Fibroblast of lung (primary cell): ENCODE data around the gene PDZK1IP1. TPM values are rescaled to one million over a fixed set of nuclear protein-coding genes. Genes with fewer than 3 reads are reported as not detected.

ENCODE experiments used
- DNase-seq, 2 donors: peaks; one replicate each; pipeline versions ENCODE4 v3.0.0 to v3.0.0-alpha.2; 2010; ENCODE audit warnings: low read depth in 2 of 2
- H2AFZ ChIP-seq: 2 replicates; pipeline ENCODE4 v1.5.1; 2012; ENCODE audit warnings: low read length, control low read depth, inconsistent platforms
- H3K27ac ChIP-seq: 2 replicates; pipeline ENCODE4 v1.5.1; 2011; ENCODE audit warnings: low read length, control low read depth; ENCODE audit not compliant: insufficient read depth
- H3K27me3 ChIP-seq: 2 replicates; pipeline ENCODE4 v1.5.1; 2011; ENCODE audit warnings: mild to moderate bottlenecking, low read length; ENCODE audit not compliant: control insufficient read depth, insufficient read depth
- H3K36me3 ChIP-seq: 2 replicates; pipeline ENCODE4 v1.5.1; 2011; ENCODE audit warnings: low read length; ENCODE audit not compliant: control insufficient read depth, insufficient read depth
- H3K4me1 ChIP-seq: 2 replicates; pipeline ENCODE4 v1.5.1; 2011; ENCODE audit warnings: low read length; ENCODE audit not compliant: control insufficient read depth, insufficient read depth; ENCODE audit errors: extremely low read depth
- H3K4me2 ChIP-seq: 2 replicates; pipeline ENCODE4 v1.5.1; 2011; ENCODE audit warnings: low read length, control low read depth; ENCODE audit not compliant: insufficient read depth; ENCODE audit errors: extremely low read depth
- H3K4me3 ChIP-seq, 4 experiments: fragments of 200-600 bp in 1 of 4; sonication (generic) in 1 of 4; replicated peaks in 1 of 4; 2 replicates each; pipeline ENCODE4 v1.5.1; 2011 to 2016; ENCODE audit warnings: low read length in 4 of 4, low read depth in 3 of 4, mild to moderate bottlenecking in 3 of 4, control low read depth in 2 of 4, inconsistent platforms in 1 of 4, mixed read lengths in 1 of 4; ENCODE audit not compliant: insufficient read depth in 1 of 4; ENCODE audit errors: control extremely low read depth in 1 of 4
- H3K79me2 ChIP-seq: 2 replicates; pipeline ENCODE4 v1.5.1; 2012; ENCODE audit warnings: mild to moderate bottlenecking, low read length, inconsistent platforms; ENCODE audit not compliant: control insufficient read depth, insufficient read depth
- H3K9ac ChIP-seq: 2 replicates; pipeline ENCODE4 v1.5.1; 2011; ENCODE audit warnings: mild to moderate bottlenecking, low read length, control low read depth; ENCODE audit not compliant: insufficient read depth
- H3K9me3 ChIP-seq: 2 replicates; pipeline ENCODE4 v1.5.1; 2012; ENCODE audit warnings: low read depth, low read length; ENCODE audit not compliant: control insufficient read depth, insufficient read depth
- H4K20me1 ChIP-seq: 2 replicates; pipeline ENCODE4 v1.5.1; 2011; ENCODE audit warnings: low read length; ENCODE audit not compliant: control insufficient read depth, insufficient read depth; ENCODE audit errors: extremely low read depth
- CTCF ChIP-seq, 2 donors: IDR thresholded peaks in 1 of 2; conservative IDR thresholded peaks in 1 of 2; 1 replicate in 1 of 2; 2 replicates in 1 of 2; pipeline ENCODE4 v1.5.1; 2011 to 2012; ENCODE audit warnings: low read length in 2 of 2, control low read depth in 1 of 2, inconsistent platforms in 1 of 2, low read depth in 1 of 2, mild to moderate bottlenecking in 1 of 2
- EZH2 ChIP-seq: IDR thresholded peaks from 2 replicates; pipeline ENCODE4 v1.5.1; 2012; ENCODE audit warnings: low read length, control low read depth, mild to moderate bottlenecking; ENCODE audit errors: missing control alignments
- polyA plus RNA-seq, 2 donors: library from polyadenylated mRNA; depleted of rRNA in 1 of 2; stranded (reverse) in 1 of 2; unstranded in 1 of 2; fragments of >200 nt; gene quantifications; 2 replicates each; pipeline ENCODE4 v1.2.1, GENCODE V29; 2011 to 2012; ENCODE audit warnings: missing spikeins in 1 of 2
- total RNA-seq: library from RNA; depleted of rRNA; stranded (reverse); fragments of >200 nt; gene quantifications from 2 replicates; pipeline ENCODE4 v1.2.1, GENCODE V29; 2014

Gene PDZK1IP1
- total and polyA plus RNA-seq, 2 donors (not counting 1 experiment from before 2014, with no cell fraction given) = not detected

DNA sequence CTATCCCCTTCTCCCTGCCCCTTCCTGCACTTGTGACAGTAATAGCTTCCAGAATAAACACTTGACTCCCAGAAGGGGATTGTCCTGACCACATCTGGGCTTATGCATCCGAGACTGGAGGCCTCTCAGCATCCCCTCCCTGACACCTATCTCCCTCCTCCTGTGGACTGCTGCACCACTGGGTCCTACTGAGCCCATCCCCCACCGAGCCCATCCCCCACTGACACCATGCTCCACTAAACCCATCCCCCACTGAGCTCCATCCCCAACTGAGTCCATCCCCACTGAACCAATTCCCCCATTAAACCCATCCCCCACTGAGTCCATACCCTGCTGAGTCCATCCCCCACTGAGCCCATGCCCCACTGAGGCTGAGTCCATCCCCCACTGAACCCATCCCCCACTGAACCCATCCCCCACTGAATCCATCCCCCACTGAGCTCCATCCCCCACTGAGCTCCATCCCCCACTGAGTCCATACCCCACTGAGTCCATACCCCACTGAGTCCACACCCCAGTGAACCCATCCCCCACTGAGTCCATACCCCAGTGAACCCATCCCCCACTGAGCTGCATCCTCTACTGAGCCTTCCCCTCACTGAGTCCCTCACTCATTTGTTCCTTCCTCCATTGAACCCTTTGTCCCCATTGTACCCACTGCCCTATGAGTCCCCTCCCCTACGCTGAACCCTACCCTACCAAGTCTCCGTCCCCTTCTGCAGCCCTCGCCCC, 5.6 kb downstream of the PDZK1IP1 start:
- Histone ChIP-seq H3K4me1 (no peaks in the 10 kb centered on the region), H3K4me2 (no peak overlapping the region), H3K9ac (no peak overlapping the region), H3K4me3 (no peak overlapping the region), H4K20me1 (no peaks in the 10 kb centered on the region), H3K9me3 (no peaks in the 10 kb centered on the region), H2AFZ (no peak overlapping the region), H3K36me3 (no peaks in the 10 kb centered on the region), H3K27ac (no peak overlapping the region), H3K27me3 (no peaks in the 10 kb centered on the region), H3K79me2 (no peaks in the 10 kb centered on the region)
- no peak for DNase-seq
- TF ChIP-seq CTCF (conservative IDR thresholded peaks at IDR 0.05 in 1 of 2, IDR thresholded peaks at IDR 0.05 in 1 of 2; ENCODE audit: low read depth in 1 of 2, low read length in 2 of 2) = no peak

DNA sequence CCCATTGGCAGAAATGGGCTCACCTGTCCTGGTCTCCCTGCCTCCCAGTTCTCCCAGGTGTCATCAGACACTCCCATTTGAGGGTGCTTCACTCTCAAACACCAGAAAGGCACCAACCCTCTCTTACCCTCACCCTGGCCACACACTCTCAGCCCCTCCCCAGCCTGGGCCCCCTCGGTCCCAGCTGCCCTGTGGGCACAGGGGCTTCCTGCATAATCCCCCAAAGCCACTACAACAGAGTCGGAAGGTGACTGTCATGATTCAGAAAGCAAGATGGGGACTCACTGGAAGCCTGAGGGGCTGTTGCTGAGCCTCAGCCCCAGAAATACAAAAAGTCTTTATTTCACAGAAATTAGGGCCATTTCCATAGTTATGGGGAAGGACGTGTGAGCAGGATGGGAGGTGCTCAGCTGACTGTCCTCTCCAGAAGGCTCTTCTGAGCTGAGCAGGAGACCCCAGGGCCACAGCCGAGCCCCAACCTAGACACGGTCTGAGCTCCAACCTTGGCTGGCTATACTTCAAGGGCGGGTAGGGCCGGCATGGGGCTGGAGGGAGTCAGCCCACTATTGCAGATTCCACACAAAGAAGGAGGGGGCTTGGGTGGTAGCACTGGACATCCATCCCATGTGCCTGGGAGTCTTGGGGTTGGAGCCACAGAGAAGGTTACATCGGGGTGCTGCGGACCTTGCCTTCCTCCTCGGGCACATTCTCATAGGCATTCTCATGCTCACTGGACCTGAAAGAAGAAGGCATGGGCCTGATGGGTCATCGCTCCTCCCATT, 6.3 kb downstream of the PDZK1IP1 start:
- no peaks in the 10 kb centered on the region for H3K36me3 ChIP-seq
- H3K4me3 ChIP-seq = no peak overlapping the region
- no peak overlapping the region for H2AFZ ChIP-seq
- H4K20me1 ChIP-seq = no peaks in the 10 kb centered on the region
- H3K79me2 ChIP-seq = no peaks in the 10 kb centered on the region
- no peak for DNase-seq
- H3K9ac ChIP-seq = no peak overlapping the region
- no peaks in the 10 kb centered on the region for H3K9me3 ChIP-seq
- no peaks in the 10 kb centered on the region for H3K27me3 ChIP-seq
- H3K4me2 ChIP-seq = no peak overlapping the region
- no peak overlapping the region for H3K27ac ChIP-seq
- no peaks in the 10 kb centered on the region for H3K4me1 ChIP-seq
- no peak for TF ChIP-seq CTCF (conservative IDR thresholded peaks at IDR 0.05 in 1 of 2, IDR thresholded peaks at IDR 0.05 in 1 of 2; ENCODE audit: low read depth in 1 of 2, low read length in 2 of 2)
- TF ChIP-seq EZH2 = no peak

DNA sequence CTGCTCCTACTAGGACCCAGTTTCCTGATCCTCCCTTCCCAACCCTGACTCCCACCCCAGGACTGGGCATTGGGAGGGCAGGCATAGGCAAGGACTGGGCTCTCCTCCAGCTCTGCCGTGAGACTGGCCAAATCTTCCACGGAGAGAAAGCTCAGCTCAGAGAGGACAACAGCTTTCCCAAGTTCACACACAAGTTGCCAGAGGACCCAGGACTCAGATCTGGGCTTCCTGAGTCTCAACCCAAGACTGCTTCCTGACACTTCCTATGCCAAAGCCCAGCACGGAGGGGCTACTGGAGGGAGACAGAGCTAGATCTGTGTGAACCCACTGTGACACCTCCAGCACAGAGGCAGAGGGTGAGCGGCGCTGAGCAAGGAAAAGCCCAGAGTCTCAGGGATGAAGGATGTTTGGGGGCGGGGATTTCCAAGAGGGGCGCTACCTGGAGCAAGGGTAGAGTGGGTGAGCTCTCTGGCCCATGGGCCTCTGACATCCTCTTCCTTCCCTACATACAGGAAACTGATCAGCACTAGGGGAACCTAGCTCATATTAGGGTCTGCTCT, 7.1 kb downstream of the PDZK1IP1 start:
- Histone ChIP-seq H3K27me3 (no peaks in the 10 kb centered on the region), H3K4me2 (no peak overlapping the region), H3K36me3 (no peaks in the 10 kb centered on the region), H3K4me3 (no peak overlapping the region), H3K9me3 (no peaks in the 10 kb centered on the region), H3K9ac (no peak overlapping the region), H2AFZ (no peak overlapping the region), H4K20me1 (no peaks in the 10 kb centered on the region), H3K4me1 (no peaks in the 10 kb centered on the region), H3K79me2 (no peaks in the 10 kb centered on the region), H3K27ac (no peak overlapping the region)
- TF ChIP-seq EZH2 = no peak
- TF ChIP-seq CTCF (conservative IDR thresholded peaks at IDR 0.05 in 1 of 2, IDR thresholded peaks at IDR 0.05 in 1 of 2; ENCODE audit: low read depth in 1 of 2, low read length in 2 of 2) = no peak
- no peak for DNase-seq
